OCI-LY7 (cell line): ENCODE data around the gene SMOC2. TPM values are rescaled to one million over a fixed set of nuclear protein-coding genes. Genes with fewer than 3 reads are reported as not detected.

Source experiments
- BruUV-seq: library from RNA; stranded (reverse); fragments of 400-500 nt; replicated peaks from 2 replicates; lab custom pipeline; 2021; lab: Mats Ljungman, UMichigan
- CTCF ChIA-PET: fragments of 300-600 bp; sonication (Branson Sonifier 250); formaldehyde crosslinking; loops from one replicate; lab custom pipeline; 2022; ENCODE audit warnings: antibody characterized with exemption; ENCODE audit not compliant: unreplicated experiment; lab: Charles Lee
- POLR2A ChIA-PET: fragments of 300-600 bp; sonication (Branson Sonifier 250); formaldehyde crosslinking; loops from one replicate; lab custom pipeline; 2022; ENCODE audit warnings: antibody characterized with exemption; lab: Charles Lee
- DNase-seq: peaks from one replicate; pipeline ENCODE4 v3.0.0-alpha.2; 2015; ENCODE audit warnings: low spot score
- H2AFZ ChIP-seq: fragments of 200-600 bp; sonication (generic), shearing (Covaris generic); 2 replicates; pipeline ENCODE4 v1.6.1; 2014; ENCODE audit warnings: mild to moderate bottlenecking, antibody characterized with exemption, low read length, moderate library complexity
- H3K27ac ChIP-seq: fragments of 200-600 bp; sonication (generic); 2 replicates; pipeline ENCODE4 v1.5.1; 2014; ENCODE audit warnings: mixed run types, low read depth, mild to moderate bottlenecking, moderate library complexity, low read length, inconsistent platforms; ENCODE audit not compliant: poor library complexity, severe bottlenecking
- H3K36me3 ChIP-seq: fragments of 200-600 bp; sonication (generic); 2 replicates; pipeline ENCODE4 v1.6.1; 2014; ENCODE audit warnings: mild to moderate bottlenecking, antibody characterized with exemption, low read length, moderate library complexity, mixed read lengths; ENCODE audit not compliant: insufficient read depth
- H3K4me1 ChIP-seq: fragments of 200-600 bp; sonication (generic); 2 replicates; pipeline ENCODE4 v1.5.1; 2014; ENCODE audit warnings: mild to moderate bottlenecking, low read length; ENCODE audit not compliant: insufficient read depth, poor library complexity, severe bottlenecking
- H3K4me2 ChIP-seq: fragments of 200-600 bp; sonication (generic); 2 replicates; pipeline ENCODE4 v1.6.1; 2014; ENCODE audit warnings: mild to moderate bottlenecking, low read length
- H3K4me3 ChIP-seq: fragments of 200-600 bp; sonication (generic); 2 replicates; pipeline ENCODE4 v1.5.1; 2014; ENCODE audit warnings: mild to moderate bottlenecking, low read depth, low read length; ENCODE audit not compliant: poor library complexity, severe bottlenecking
- H3K79me2 ChIP-seq: fragments of 200-600 bp; sonication (generic); 2 replicates; pipeline ENCODE4 v1.6.1; 2016; ENCODE audit warnings: low read depth, mild to moderate bottlenecking, low read length, moderate library complexity, mixed read lengths; ENCODE audit not compliant: insufficient read depth
- H3K9me2 ChIP-seq: fragments of 200-600 bp; sonication (generic); 2 replicates; pipeline ENCODE4 v1.6.1; 2016; ENCODE audit warnings: mild to moderate bottlenecking, low read length, mixed read lengths; ENCODE audit not compliant: insufficient read depth
- H3K9me3 ChIP-seq: fragments of 200-600 bp; sonication (generic); 2 replicates; pipeline ENCODE4 v1.6.1; 2014; ENCODE audit warnings: mild to moderate bottlenecking, mixed run types, low read length, mixed read lengths
- H4K20me1 ChIP-seq: fragments of 200-600 bp; sonication (generic); 2 replicates; pipeline ENCODE4 v1.6.1; 2014; ENCODE audit warnings: mild to moderate bottlenecking, antibody characterized with exemption, low read length, moderate library complexity, mixed read lengths; ENCODE audit not compliant: insufficient read depth
- EZH2phosphoT487 ChIP-seq: fragments of 200-600 bp; sonication (generic); IDR thresholded peaks from 2 replicates; pipeline ENCODE4 v1.6.1; 2018; ENCODE audit warnings: low read depth, borderline replicate concordance, mild to moderate bottlenecking, mixed run types, antibody characterized with exemption, low read length, moderate library complexity, mixed read lengths
- intact Hi-C: fragments of 100-400 bp; cut with micrococcal nuclease; formaldehyde crosslinking; loops from one replicate; pipeline ENCODE4 v1.10.0; 2022; ENCODE audit not compliant: unreplicated experiment
- total RNA-seq, 2 experiments: library from RNA; depleted of rRNA in 1 of 2; stranded (reverse); fragments of >200 nt in 1 of 2; shearing (Covaris generic) in 1 of 2; gene quantifications; 2 replicates each; pipeline ENCODE4 v1.2.3, GENCODE V29; 2014 to 2022
- TF ChIP-seq, protein P1 (sequence below): fragments of 200-600 bp; sonication (generic); conservative IDR thresholded peaks from 2 replicates; pipeline ENCODE4 v1.5.1; 2014; ENCODE audit warnings: mild to moderate bottlenecking, antibody characterized with exemption, low read length, moderate library complexity, mixed read lengths

The SMOC2 gene
- total RNA-seq, 2 experiments from 2014 or later = not detected

DNA sequence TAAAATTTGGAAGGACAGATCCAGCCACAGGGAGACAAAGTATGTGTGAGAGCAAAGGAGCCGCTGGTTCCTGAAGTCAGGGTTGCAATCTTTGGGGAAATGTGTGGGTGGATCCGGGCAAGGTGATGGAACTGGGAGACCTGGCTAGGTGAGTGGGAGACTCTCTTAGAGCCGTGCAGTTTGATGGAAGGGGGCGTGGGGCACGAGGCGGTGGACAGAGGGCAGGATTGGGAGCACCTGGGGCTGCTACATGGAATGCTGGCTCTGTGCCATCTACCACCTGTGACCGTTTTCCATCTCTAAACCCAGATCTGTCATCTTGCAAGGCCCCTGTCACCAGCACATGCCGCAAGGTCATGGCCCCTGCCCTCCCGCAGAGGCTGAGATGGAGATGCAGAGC lies 268.4 kb downstream of the SMOC2 start:
- intact Hi-C loops = no loop called here
- Histone ChIP-seq H2AFZ (no peak overlapping the region), H3K9me2 (no peaks in the 10 kb centered on the region), H3K79me2 (no peaks in the 10 kb centered on the region), H4K20me1 (no peaks in the 10 kb centered on the region), H3K27ac (no peak overlapping the region), H3K4me2 (no peak overlapping the region), H3K4me1 (no peaks in the 10 kb centered on the region), H3K4me3 (no peak overlapping the region), H3K36me3 (no peaks in the 10 kb centered on the region), H3K9me3 (no peaks in the 10 kb centered on the region)
- ChIA-PET CTCF (no interaction called here), POLR2A (no interaction called here)
- no peak for DNase-seq
- BruUV-seq = no TSS peak
- TF ChIP-seq, protein P1, sequence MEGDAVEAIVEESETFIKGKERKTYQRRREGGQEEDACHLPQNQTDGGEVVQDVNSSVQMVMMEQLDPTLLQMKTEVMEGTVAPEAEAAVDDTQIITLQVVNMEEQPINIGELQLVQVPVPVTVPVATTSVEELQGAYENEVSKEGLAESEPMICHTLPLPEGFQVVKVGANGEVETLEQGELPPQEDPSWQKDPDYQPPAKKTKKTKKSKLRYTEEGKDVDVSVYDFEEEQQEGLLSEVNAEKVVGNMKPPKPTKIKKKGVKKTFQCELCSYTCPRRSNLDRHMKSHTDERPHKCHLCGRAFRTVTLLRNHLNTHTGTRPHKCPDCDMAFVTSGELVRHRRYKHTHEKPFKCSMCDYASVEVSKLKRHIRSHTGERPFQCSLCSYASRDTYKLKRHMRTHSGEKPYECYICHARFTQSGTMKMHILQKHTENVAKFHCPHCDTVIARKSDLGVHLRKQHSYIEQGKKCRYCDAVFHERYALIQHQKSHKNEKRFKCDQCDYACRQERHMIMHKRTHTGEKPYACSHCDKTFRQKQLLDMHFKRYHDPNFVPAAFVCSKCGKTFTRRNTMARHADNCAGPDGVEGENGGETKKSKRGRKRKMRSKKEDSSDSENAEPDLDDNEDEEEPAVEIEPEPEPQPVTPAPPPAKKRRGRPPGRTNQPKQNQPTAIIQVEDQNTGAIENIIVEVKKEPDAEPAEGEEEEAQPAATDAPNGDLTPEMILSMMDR = no peak
- TF ChIP-seq EZH2phosphoT487 = no peak

DNA sequence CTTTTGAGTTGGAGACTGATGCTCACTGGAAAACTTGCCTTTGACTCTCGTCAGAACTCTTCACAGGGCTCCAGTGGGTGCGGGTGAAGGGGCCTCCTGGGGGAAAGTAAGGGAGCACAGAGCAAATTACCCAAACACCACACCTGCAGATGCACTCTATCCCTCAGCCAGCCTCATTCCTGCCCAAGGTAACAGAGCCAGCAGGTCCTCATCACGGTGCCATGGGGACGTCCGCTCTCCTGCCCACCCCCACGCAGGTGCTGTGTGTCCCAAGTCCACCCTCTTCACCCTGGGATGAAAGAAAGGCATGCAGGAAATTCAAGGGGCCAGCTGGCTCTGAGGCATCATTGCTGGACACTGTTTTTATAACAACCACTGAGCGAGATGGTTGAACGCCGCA lies 269.0 kb downstream of the SMOC2 start:
- no peak for DNase-seq
- no peak overlapping the region for H2AFZ ChIP-seq
- BruUV-seq = no TSS peak
- no peak overlapping the region for H3K4me3 ChIP-seq
- H3K4me1 ChIP-seq = no peaks in the 10 kb centered on the region
- ChIA-PET CTCF (no interaction called here), POLR2A (no interaction called here)
- H3K9me2 ChIP-seq = no peaks in the 10 kb centered on the region
- TF ChIP-seq EZH2phosphoT487 = no peak
- TF ChIP-seq, protein P1 = no peak
- H3K36me3 ChIP-seq = no peaks in the 10 kb centered on the region
- intact Hi-C loops = no loop called here
- no peaks in the 10 kb centered on the region for H3K9me3 ChIP-seq
- no peak overlapping the region for H3K4me2 ChIP-seq
- H3K27ac ChIP-seq = no peak overlapping the region
- H4K20me1 ChIP-seq = no peaks in the 10 kb centered on the region
- no peaks in the 10 kb centered on the region for H3K79me2 ChIP-seq

DNA sequence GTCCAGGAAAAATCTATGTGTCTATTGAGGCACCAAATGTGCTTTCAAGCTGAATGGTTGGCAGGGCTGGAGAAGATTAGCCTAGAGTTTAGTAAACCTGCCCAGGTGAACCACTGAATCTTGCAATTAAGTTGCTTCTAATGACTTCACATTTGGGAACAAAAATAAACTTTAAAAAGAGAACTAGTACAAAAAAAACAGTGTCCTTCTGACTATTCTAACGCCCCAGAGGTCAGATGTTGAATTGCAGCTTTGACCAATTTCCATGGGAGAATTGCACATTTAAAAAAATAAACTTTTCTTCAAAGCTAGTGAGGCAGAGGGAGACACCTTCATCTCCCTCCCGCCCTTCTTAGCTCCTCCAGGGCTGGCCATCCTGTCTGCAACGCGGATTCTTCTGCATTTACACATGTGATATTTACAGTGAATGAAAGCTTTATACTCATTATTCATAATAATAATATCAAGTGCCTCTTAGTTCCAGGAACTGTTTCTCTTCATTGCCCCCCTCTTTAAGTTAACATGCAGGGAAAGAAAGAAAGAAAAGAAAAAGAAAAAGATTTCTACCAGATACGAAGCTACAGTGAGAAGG lies 270.2 kb downstream of the SMOC2 start:
- H3K9me3 ChIP-seq = no peaks in the 10 kb centered on the region
- no peaks in the 10 kb centered on the region for H3K36me3 ChIP-seq
- no peaks in the 10 kb centered on the region for H3K4me1 ChIP-seq
- TF ChIP-seq EZH2phosphoT487 = no peak
- TF ChIP-seq, protein P1 = peak; percentile 66
- ChIA-PET POLR2A (no interaction called here), CTCF (no interaction called here)
- no peak overlapping the region for H3K27ac ChIP-seq
- H3K4me3 ChIP-seq = no peak overlapping the region
- intact Hi-C loops = no loop called here
- no peaks in the 10 kb centered on the region for H4K20me1 ChIP-seq
- DNase-seq = no peak
- BruUV-seq = no TSS peak
- no peak overlapping the region for H2AFZ ChIP-seq
- no peaks in the 10 kb centered on the region for H3K79me2 ChIP-seq
- no peaks in the 10 kb centered on the region for H3K9me2 ChIP-seq
- H3K4me2 ChIP-seq = no peak overlapping the region
